Measurements from ENCODE around the gene SYP. TPM values are rescaled to one million over a fixed set of nuclear protein-coding genes. Genes with fewer than 3 reads are reported as not detected.

SYP gene
- total and polyA plus RNA-seq, 9 of the 15 experiments (the other 6 are each of a cell fraction or from before 2014, with no cell fraction given): 0.48 to 5.1 (median 2.6) TPM

GRCh38 chrX:49166914-49167739 is 32.9 kb downstream of the SYP start:
- intact Hi-C loops (cut with micrococcal nuclease): no loop called here
- Histone ChIP-seq H4K20me1 (replicated peaks; ENCODE audit: control insufficient read depth, insufficient read depth, low read length) (no peaks in the 10 kb centered on the region), H3K79me2 (ENCODE audit: control insufficient read depth, insufficient read depth, low read length) (peaks cover 17% of the 10 kb centered on the region; the same call in 2 of the 3 replicates), H3K9me3 (replicated peaks; ENCODE audit: control insufficient read depth, insufficient read depth, low read depth, low read length) (no peaks in the 10 kb centered on the region), H3K36me3 (ENCODE audit: control insufficient read depth, insufficient read depth, low read length) (no peaks in the 10 kb centered on the region), H3K27me3 (ENCODE audit: control insufficient read depth in 2 of 2, insufficient read depth in 2 of 2, low read length in 2 of 2) (no peaks in the 10 kb centered on the region), H3K4me3 (peak overlapping the region; percentile 26), H3K9me1 (ENCODE audit: control insufficient read depth, insufficient read depth, low read length) (no peaks in the 10 kb centered on the region), H3K9ac (ENCODE audit: insufficient read depth in 1 of 2, low read depth in 2 of 2, low read length in 2 of 2) (peak overlapping the region; percentile 87 to 89), H3K27ac (ENCODE audit: extremely low read depth, low read depth, low read length) (peak overlapping the region; percentile 86), H2AFZ (ENCODE audit: low read depth, low read length) (peak overlapping the region; percentile 86), H3K4me2 (ENCODE audit: insufficient read depth, low read length) (peak overlapping the region; percentile 81), H3K4me1 (replicated peaks in 1 of 2; ENCODE audit: control insufficient read depth in 2 of 2, insufficient read depth in 2 of 2, low read length in 2 of 2) (peaks cover 41 to 63% of the 10 kb centered on the region in 2 experiments)
- DNase-seq (ENCODE audit: extremely low read depth in 1 of 4, low spot score in 3 of 4) (peak; percentile 45 to 78 (median 56)), ATAC-seq (peak; percentile 61), FAIRE-seq (peak; percentile 94)
- TSS peak; percentile 85 for BruUV-seq (replicated peaks)
- ChIA-PET CTCF (ENCODE audit: low intra/inter-chr PET ratio) (no interaction called here), POLR2A (interaction anchor here (0.5 to 2.1 kb wide), 6 partner anchors 9 to 1031 kb away, joined by 3 to 8 read pairs (median 3); no protein-coding TSS in a partner anchor)
- 6% methylated on average over 27 of the region's 35 CpGs for WGBS (ENCODE audit: insufficient coverage, low coverage, missing lambda C conversion rate)
- in situ Hi-C loops (cut with MboI): no loop called here
- TF ChIP-seq PTBP1 (IDR thresholded peaks at IDR 0.05; ENCODE audit: low read depth, low read length): no peak
- peak in 1 of 2 experiments; percentile 25; a peak in 2 of 4 replicates for TF ChIP-seq RAD21 (CRISPR knock-in tag; conservative IDR thresholded peaks at IDR 0.05 in 1 of 2, IDR thresholded peaks at IDR 0.05 in 1 of 2)
- no peak for TF ChIP-seq STAT5B (CRISPR knock-in tag; IDR thresholded peaks at IDR 0.05)
- no peak for TF ChIP-seq E4F1 (CRISPR knock-in tag; IDR thresholded peaks at IDR 0.05; ENCODE audit: borderline replicate concordance)
- no peak for TF ChIP-seq MBD2 (IDR thresholded peaks at IDR 0.05; ENCODE audit: borderline replicate concordance, low read depth)
- 0 out of 4 replicates have a peak, but pooled peaks of 1 of the 2 experiments have one; percentile 37 for TF ChIP-seq ZNF639 (CRISPR knock-in tag; conservative IDR thresholded peaks at IDR 0.05 in 1 of 2, IDR thresholded peaks at IDR 0.05 in 1 of 2)
- no peak for TF ChIP-seq ZNF134 (CRISPR knock-in tag; conservative IDR thresholded peaks at IDR 0.05)
- TF ChIP-seq ZNF717 (CRISPR knock-in tag; IDR thresholded peaks at IDR 0.05): no peak
- TF ChIP-seq TRIM25 (IDR thresholded peaks at IDR 0.05; ENCODE audit: borderline replicate concordance): no peak
- TF ChIP-seq NCOA1 (IDR thresholded peaks at IDR 0.05; ENCODE audit: low read depth): 0 out of 2 replicates have a peak, but pooled peaks have one; percentile 32
- TF ChIP-seq HDAC3 (IDR thresholded peaks at IDR 0.05; ENCODE audit: borderline replicate concordance, partially characterized antibody): no peak
- TF ChIP-seq KLF6 (CRISPR knock-in tag; IDR thresholded peaks at IDR 0.05; ENCODE audit: borderline replicate concordance): no peak; the same call in 1 of the 2 replicates
- peak; percentile 19; the same call in 1 of the 2 replicates for TF ChIP-seq CREB5 (CRISPR knock-in tag; IDR thresholded peaks at IDR 0.05)
